RCC 7860 (cell line): ENCODE results near the gene LYPD5.

ENCODE experiments used
- DNase-seq: peaks from one replicate; pipeline ENCODE4 v3.0.0-alpha.2; 2015; ENCODE audit warnings: low spot score
- FAIRE-seq: peaks from 2 replicates; lab custom pipeline; 2012; peaks lifted over from hg19 to GRCh38; lab: Jason Lieb, UNC

The LYPD5 gene

GRCh38 chr19:43754503-43755255, 47.6 kb downstream of the LYPD5 start, which contains the start of gene SMG9:
TSS of gene SMG9 (minus strand) at chr19:43754962. CDS start at chr19:43750741, 4,221 bp downstream.
- FAIRE-seq: peak; percentile 61
- peak; percentile 89 for DNase-seq

GRCh38 chr19:43754253-43754502, 48.1 kb downstream of the LYPD5 start:
- FAIRE-seq (no peak), DNase-seq (no peak)

- DNase-seq (no peak), FAIRE-seq (no peak)
Measured at GRCh38 chr19:43752287-43752875, 49.9 kb downstream of the LYPD5 start.

GRCh38 chr19:43751466-43752220, 50.6 kb downstream of the LYPD5 start:
- FAIRE-seq: no peak
- no peak for DNase-seq

GRCh38 chr19:43749898-43750297, 52.3 kb downstream of the LYPD5 start:
- no peak for FAIRE-seq
- DNase-seq: no peak

GRCh38 chr19:43749152-43749551, 53.1 kb downstream of the LYPD5 start:
- DNase-seq (no peak), FAIRE-seq (no peak)

- no peak for DNase-seq
- FAIRE-seq: no peak
Measured at GRCh38 chr19:43748685-43749084, 53.6 kb downstream of the LYPD5 start.

GRCh38 chr19:43748205-43748594, 54.0 kb downstream of the LYPD5 start:
- FAIRE-seq: no peak

GRCh38 chr19:43747557-43748204, 54.6 kb downstream of the LYPD5 start:
- DNase-seq (peak; percentile 41), FAIRE-seq (no peak)

More at GRCh38 chr19:43748205-43748594, 54.0 kb downstream of the LYPD5 start:
- DNase-seq: no peak
